Globus pallidus (tissue), 1 donor: ENCODE results near the gene RUSC1.

Experiments
- DNase-seq: peaks from one replicate; pipeline ENCODE4 v3.0.0-alpha.2; 2015; ENCODE audit warnings: low spot score

RUSC1 gene

GRCh38 chr1:155295183-155295941, 25.3 kb upstream of the RUSC1 start:
- no peak for DNase-seq

GRCh38 chr1:155295942-155296267, 24.8 kb upstream of the RUSC1 start:
- no peak for DNase-seq

GRCh38 chr1:155296661-155297060, 24.0 kb upstream of the RUSC1 start:
- no peak for DNase-seq

GRCh38 chr1:155297384-155297783, 23.3 kb upstream of the RUSC1 start:
- DNase-seq, result no peak

- DNase-seq, result no peak
Measured at GRCh38 chr1:155300024-155300423, 20.7 kb upstream of the RUSC1 start.

GRCh38 chr1:155300553-155301329, 20.0 kb upstream of the RUSC1 start:
- DNase-seq, result no peak

GRCh38 chr1:155301342-155301841, 19.3 kb upstream of the RUSC1 start, which contains the start of gene PKLR:
Gene PKLR, minus strand, starts transcription at chr1:155301438. Its CDS starts 43 bp downstream, at chr1:155301395.
- no peak for DNase-seq

- no peak for DNase-seq
Measured at GRCh38 chr1:155304558-155305063, 16.1 kb upstream of the RUSC1 start.

- DNase-seq, result no peak
Measured at GRCh38 chr1:155305881-155306391, 14.8 kb upstream of the RUSC1 start.

GRCh38 chr1:155307247-155307740, 13.4 kb upstream of the RUSC1 start:
- no peak for DNase-seq

- DNase-seq, result peak; percentile 100
Measured at GRCh38 chr1:155308493-155309422, 11.9 kb upstream of the RUSC1 start, which contains the start of gene FDPS. Gene FDPS, plus strand, starts transcription at chr1:155308866. Its CDS starts 924 bp downstream, at chr1:155309790.

- no peak for DNase-seq
Measured at GRCh38 chr1:155309423-155310021, 11.2 kb upstream of the RUSC1 start.

- no peak for DNase-seq
Measured at GRCh38 chr1:155313261-155313660, 7.4 kb upstream of the RUSC1 start.

GRCh38 chr1:155316922-155317321, 3.8 kb upstream of the RUSC1 start:
- no peak for DNase-seq

GRCh38 chr1:155318082-155318481, 2.6 kb upstream of the RUSC1 start:
- no peak for DNase-seq

- no peak for DNase-seq
Measured at GRCh38 chr1:155319536-155319935, 1.2 kb upstream of the RUSC1 start.

GRCh38 chr1:155320252-155320651, 442 bp upstream of the RUSC1 start:
- no peak for DNase-seq

GRCh38 chr1:155321639-155322503, 1.2 kb downstream of the RUSC1 start:
- no peak for DNase-seq

GRCh38 chr1:155322571-155322952, 1.9 kb downstream of the RUSC1 start:
- no peak for DNase-seq
